Measurements from ENCODE around the gene RASL12. TPM values are rescaled to one million over a fixed set of nuclear protein-coding genes. Genes with fewer than 3 reads are reported as not detected.

RASL12 gene
- total and polyA plus RNA-seq, 11 donors, result 8.3 to 35.0 (median 13.3) TPM

DNA sequence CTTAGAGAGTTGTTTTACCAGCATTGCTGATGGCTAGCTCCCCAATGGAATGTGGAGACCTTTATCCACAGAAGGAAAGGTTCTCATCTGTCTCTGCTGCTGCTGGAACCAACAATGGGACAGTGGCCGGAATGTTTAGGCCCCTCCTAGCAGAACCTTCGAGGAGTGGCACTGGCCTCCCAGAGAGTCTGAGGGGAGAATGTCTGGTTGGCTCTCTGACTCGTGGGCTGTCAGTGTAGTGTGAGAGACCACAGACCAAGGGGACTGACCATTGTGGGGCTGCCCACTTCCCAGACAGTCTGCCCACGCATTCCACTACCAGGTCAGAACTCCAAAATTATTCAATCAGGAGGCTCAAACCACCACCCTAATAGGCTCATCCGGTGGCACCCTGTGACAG, 5.1 kb downstream of the RASL12 start:
- TF ChIP-seq POLR2A (IDR thresholded peaks at IDR 0.05), result no peak
- TF ChIP-seq, protein P1, sequence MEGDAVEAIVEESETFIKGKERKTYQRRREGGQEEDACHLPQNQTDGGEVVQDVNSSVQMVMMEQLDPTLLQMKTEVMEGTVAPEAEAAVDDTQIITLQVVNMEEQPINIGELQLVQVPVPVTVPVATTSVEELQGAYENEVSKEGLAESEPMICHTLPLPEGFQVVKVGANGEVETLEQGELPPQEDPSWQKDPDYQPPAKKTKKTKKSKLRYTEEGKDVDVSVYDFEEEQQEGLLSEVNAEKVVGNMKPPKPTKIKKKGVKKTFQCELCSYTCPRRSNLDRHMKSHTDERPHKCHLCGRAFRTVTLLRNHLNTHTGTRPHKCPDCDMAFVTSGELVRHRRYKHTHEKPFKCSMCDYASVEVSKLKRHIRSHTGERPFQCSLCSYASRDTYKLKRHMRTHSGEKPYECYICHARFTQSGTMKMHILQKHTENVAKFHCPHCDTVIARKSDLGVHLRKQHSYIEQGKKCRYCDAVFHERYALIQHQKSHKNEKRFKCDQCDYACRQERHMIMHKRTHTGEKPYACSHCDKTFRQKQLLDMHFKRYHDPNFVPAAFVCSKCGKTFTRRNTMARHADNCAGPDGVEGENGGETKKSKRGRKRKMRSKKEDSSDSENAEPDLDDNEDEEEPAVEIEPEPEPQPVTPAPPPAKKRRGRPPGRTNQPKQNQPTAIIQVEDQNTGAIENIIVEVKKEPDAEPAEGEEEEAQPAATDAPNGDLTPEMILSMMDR (IDR thresholded peaks at IDR 0.05), result no peak
- DNase-seq (no peak), ATAC-seq (no peak)
- Histone ChIP-seq H3K36me3 (peaks cover 0 to 12% (median 7%) of the 10 kb centered on the region in 9 donors), H3K4me1 (peaks cover 2 to 58% (median 17%) of the 10 kb centered on the region in 12 donors), H3K27ac (peak overlapping the region in 3 of 12 donors; percentile 18 to 68 (median 34)), H3K4me3 (no peak overlapping the region), H3K27me3 (peaks cover 0 to 18% (median 0%) of the 10 kb centered on the region in 9 donors), H3K9me3 (peaks cover 0 to 3% (median 0%) of the 10 kb centered on the region in 12 donors)
- whole genome bisulfite sequencing, 4 donors, result 70 to 81% (median 81%) methylated on average over 5 of the region's 5 CpGs
- intact Hi-C loops (cut with DNase I), result no loop called here

DNA sequence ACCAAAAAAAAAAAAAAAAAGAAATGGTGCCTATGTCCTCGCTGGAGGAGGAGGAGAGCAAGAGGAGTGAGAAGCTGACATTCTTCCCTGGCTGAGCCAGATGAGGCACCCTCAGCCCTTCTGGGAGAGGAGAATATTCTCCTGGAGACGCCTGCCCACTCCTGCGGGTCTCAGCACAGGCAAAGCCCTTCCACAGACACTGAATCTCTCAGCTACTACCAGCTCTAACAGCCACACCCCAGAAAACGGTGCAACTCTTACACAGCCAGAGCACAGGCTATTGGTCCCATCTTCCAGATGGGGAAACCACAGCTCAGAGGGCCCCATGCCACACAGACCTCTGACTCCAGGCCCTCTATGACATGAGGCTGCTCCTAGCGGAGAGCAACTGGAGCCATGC, 5.7 kb downstream of the RASL12 start:
- no peak overlapping the region for H3K4me3 ChIP-seq
- peaks cover 2 to 58% (median 17%) of the 10 kb centered on the region in 12 donors for H3K4me1 ChIP-seq
- H3K36me3 ChIP-seq, result peaks cover 0 to 18% (median 7%) of the 10 kb centered on the region in 9 donors
- ATAC-seq (no peak), DNase-seq (no peak)
- no peak for TF ChIP-seq POLR2A (IDR thresholded peaks at IDR 0.05)
- TF ChIP-seq, protein P1 (IDR thresholded peaks at IDR 0.05), result no peak
- peak overlapping the region in 3 of 12 donors; percentile 34 to 69 (median 68) for H3K27ac ChIP-seq
- intact Hi-C loops (cut with DNase I), result no loop called here
- peaks cover 0 to 3% (median 0%) of the 10 kb centered on the region in 12 donors for H3K9me3 ChIP-seq
- H3K27me3 ChIP-seq, result peaks cover 0 to 11% (median 0%) of the 10 kb centered on the region in 9 donors
- WGBS, 4 donors, result 91 to 92% (median 91%) methylated on average over 5 of the region's 5 CpGs

DNA sequence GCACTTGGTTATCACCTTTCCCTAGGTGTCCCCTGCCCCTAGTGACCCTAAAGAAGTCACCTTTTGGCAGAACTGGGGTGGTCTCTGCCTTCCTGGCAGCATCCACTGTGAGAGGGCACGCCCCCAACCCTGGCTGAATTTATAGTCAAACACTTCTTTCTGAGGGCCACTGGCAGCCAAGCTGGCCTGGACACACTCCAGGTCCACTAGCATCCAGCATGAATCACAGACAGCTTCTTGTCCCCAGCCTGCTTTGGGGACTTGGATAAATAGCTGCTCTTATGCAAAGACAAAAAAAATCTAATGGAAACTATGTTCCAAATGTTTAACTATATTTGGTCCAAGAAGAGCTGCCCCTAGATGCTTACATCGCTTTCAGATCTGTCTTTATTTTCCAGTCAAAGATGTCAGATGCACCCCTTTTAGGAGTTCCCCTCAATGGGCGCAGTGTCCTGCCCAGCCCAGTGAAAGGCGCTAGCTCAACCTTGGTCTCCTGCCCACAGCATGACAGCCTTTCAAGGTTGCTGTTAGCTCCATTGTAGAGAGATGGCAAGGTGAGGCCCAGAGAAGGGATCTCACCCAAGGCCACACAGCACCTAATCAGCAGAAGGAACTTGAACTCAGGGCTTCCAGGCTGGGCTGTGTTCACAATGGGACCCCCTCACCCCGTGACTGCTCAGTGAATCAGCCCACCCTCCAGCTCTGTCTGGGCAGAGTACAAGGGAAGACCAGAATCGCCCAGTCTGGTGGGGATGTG, 7.0 kb downstream of the RASL12 start:
- intact Hi-C loops (cut with DNase I), result no loop called here
- 78 to 92% (median 82%) methylated on average over 6 of the region's 6 CpGs for WGBS, 4 donors
- peaks cover 2 to 60% (median 17%) of the 10 kb centered on the region in 12 donors for H3K4me1 ChIP-seq

More for the DNA sequence above, 7.0 kb downstream of the RASL12 start:
- H3K27me3 ChIP-seq, result no peaks in the 10 kb centered on the region
- no peak overlapping the region for H3K4me3 ChIP-seq
- H3K27ac ChIP-seq, result peak overlapping the region in 10 of 12 donors; percentile 24 to 69 (median 50)
- H3K36me3 ChIP-seq, result peaks cover 0 to 27% (median 13%) of the 10 kb centered on the region in 9 donors
- peak in 1 of 5 donors; percentile 56 for DNase-seq
- ATAC-seq, result peak in 2 of 4 donors; percentile 29 to 39
- H3K9me3 ChIP-seq, result peaks cover 0 to 3% (median 0%) of the 10 kb centered on the region in 12 donors
- TF ChIP-seq, protein P1 (IDR thresholded peaks at IDR 0.05), result no peak
- no peak for TF ChIP-seq POLR2A (IDR thresholded peaks at IDR 0.05)
